IPS-11a (cell line): ENCODE results near the gene MTOR.
A peak's percentile ranks its signal among the peaks of the same experiment; 100 is the strongest.
"Not testable (repeated sequence)": the region's sequence is repeated elsewhere in the genome, so short reads cannot be mapped to it uniquely, and the experiment has no call there.

ENCODE experiments used
- H3K4me3 ChIP-seq: one replicate; pipeline ENCODE4 v1.5.1; 2013; ENCODE audit warnings: low read depth, low read length, control low read depth

MTOR gene

GRCh38 chr1:11125931-11126330 is 136.4 kb downstream of the MTOR start:
- H3K4me3 ChIP-seq: no peak overlapping the region

GRCh38 chr1:11124965-11125364 is 137.4 kb downstream of the MTOR start:
- H3K4me3 ChIP-seq: no peak overlapping the region

- no peak overlapping the region for H3K4me3 ChIP-seq
Measured at GRCh38 chr1:11116318-11116717, 146.0 kb downstream of the MTOR start.

- no peak overlapping the region for H3K4me3 ChIP-seq
Measured at GRCh38 chr1:11114966-11115365, 147.4 kb downstream of the MTOR start.

GRCh38 chr1:11109047-11109760 is 153.1 kb downstream of the MTOR start:
- no peak overlapping the region for H3K4me3 ChIP-seq

GRCh38 chr1:11107599-11107998 is 154.8 kb downstream of the MTOR start:
- no peak overlapping the region for H3K4me3 ChIP-seq

- H3K4me3 ChIP-seq: no peak overlapping the region
Measured at GRCh38 chr1:11105586-11105985, 156.8 kb downstream of the MTOR start.

- H3K4me3 ChIP-seq: no peak overlapping the region
Measured at GRCh38 chr1:11101347-11101746, 161.0 kb downstream of the MTOR start.

GRCh38 chr1:11100806-11101205 is 161.5 kb downstream of the MTOR start:
- H3K4me3 ChIP-seq: not testable (repeated sequence)

GRCh38 chr1:11100149-11100493 is 162.2 kb downstream of the MTOR start:
- H3K4me3 ChIP-seq: peak overlapping the region; percentile 86

- H3K4me3 ChIP-seq: peak within 1 kb of the TSS; percentile 86
Measured at GRCh38 chr1:11099310-11100148, 162.8 kb downstream of the MTOR start, which contains the start of gene EXOSC10. EXOSC10 (minus strand) TSS chr1:11099869; CDS start chr1:11099831, 38 bp downstream.

- peak overlapping the region; percentile 86 for H3K4me3 ChIP-seq
Measured at GRCh38 chr1:11098931-11099309, 163.4 kb downstream of the MTOR start.

GRCh38 chr1:11083784-11084183 is 178.6 kb downstream of the MTOR start:
- not testable (repeated sequence) for H3K4me3 ChIP-seq

GRCh38 chr1:11080931-11081330 is 181.4 kb downstream of the MTOR start:
- no peak overlapping the region for H3K4me3 ChIP-seq

GRCh38 chr1:11078631-11079030 is 183.7 kb downstream of the MTOR start:
- no peak overlapping the region for H3K4me3 ChIP-seq

GRCh38 chr1:11073398-11073797 is 189.0 kb downstream of the MTOR start:
- H3K4me3 ChIP-seq: not testable (repeated sequence)

- no peak overlapping the region for H3K4me3 ChIP-seq
Measured at GRCh38 chr1:11072216-11072917, 190.0 kb downstream of the MTOR start.

- no peak overlapping the region for H3K4me3 ChIP-seq
Measured at GRCh38 chr1:11071463-11072215, 190.7 kb downstream of the MTOR start.

GRCh38 chr1:11070876-11071275 is 191.5 kb downstream of the MTOR start:
- H3K4me3 ChIP-seq: no peak overlapping the region

GRCh38 chr1:11068600-11069473 is 193.5 kb downstream of the MTOR start:
- no peak overlapping the region for H3K4me3 ChIP-seq
